AG04450 (cell line): ENCODE results near the gene DNAI7. TPM values are rescaled to one million over a fixed set of nuclear protein-coding genes. Genes with fewer than 3 reads are reported as not detected.
A peak's percentile ranks its signal among the peaks of the same experiment; 100 is the strongest.

Source experiments
- CTCF ChIA-PET: fragments of 300-600, 350-600 bp; formaldehyde crosslinking; extraction: SDS; loops from one replicate; lab custom pipeline; 2022; ENCODE audit warnings: antibody characterized with exemption, inconsistent platforms; lab: Charles Lee
- POLR2A ChIA-PET: fragments of 350-600 bp; formaldehyde crosslinking; extraction: SDS; loops from one replicate; lab custom pipeline; 2021; ENCODE audit warnings: antibody characterized with exemption, inconsistent platforms; lab: Yijun Ruan, JAX
- DNase-seq: peaks from one replicate; pipeline ENCODE4 v3.0.0-alpha.2; 2011; ENCODE audit warnings: low read depth, low spot score
- H3K27ac ChIP-seq: one replicate; pipeline ENCODE4 v1.5.1; 2012; ENCODE audit warnings: low read depth, low read length, control low read depth
- H3K27me3 ChIP-seq: one replicate; pipeline ENCODE4 v1.6.0; 2012; ENCODE audit warnings: low read length; ENCODE audit not compliant: control insufficient read depth, insufficient read depth
- H3K4me3 ChIP-seq: 2 replicates; pipeline ENCODE4 v1.5.1; 2011; ENCODE audit warnings: mild to moderate bottlenecking, low read depth, low read length, control low read depth
- H3K9me3 ChIP-seq: 2 replicates; pipeline ENCODE4 v1.5.1; 2012; ENCODE audit warnings: low read length; ENCODE audit not compliant: control insufficient read depth, insufficient read depth
- polyA plus RNA-seq: library from polyadenylated mRNA; depleted of rRNA; stranded (reverse); fragments of >200 nt; gene quantifications from 2 replicates; pipeline ENCODE4 v1.2.3, GENCODE V29; 2011
- TF ChIP-seq, protein P1 (sequence below): IDR thresholded peaks from 2 replicates; pipeline ENCODE4 v1.5.1; 2011; ENCODE audit warnings: low read depth, low read length, control low read depth, inconsistent platforms

DNAI7 gene
- polyA plus RNA-seq, 1 experiment: 0.26 TPM

DNA sequence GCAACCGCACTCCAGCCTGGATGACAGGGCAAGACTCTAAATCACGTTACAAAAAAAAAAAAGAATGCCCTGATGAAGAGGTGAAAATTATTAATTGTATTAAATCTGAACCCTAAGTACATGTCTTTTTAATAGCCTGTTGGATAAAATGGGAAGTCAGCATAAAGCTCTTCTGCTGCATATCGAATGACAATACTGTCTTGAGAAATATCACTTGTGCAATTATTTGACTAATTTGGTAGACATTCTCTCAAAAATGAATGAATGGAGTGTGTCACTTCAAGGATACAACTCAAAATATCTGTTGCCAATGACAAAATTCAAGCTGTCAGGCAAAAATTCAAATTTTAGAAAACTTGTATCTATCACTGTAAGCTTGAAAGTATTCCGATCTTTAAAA lies 38.9 kb downstream of the DNAI7 start:
- Histone ChIP-seq H3K9me3 (no peaks in the 10 kb centered on the region), H3K4me3 (no peak overlapping the region), H3K27ac (no peak overlapping the region), H3K27me3 (no peaks in the 10 kb centered on the region)
- ChIA-PET POLR2A (no interaction called here), CTCF (interaction anchor here (1.0 to 6.0 kb wide), 6 partner anchors 19 to 197 kb away, joined by 3 to 76 read pairs (median 5); no protein-coding TSS in a partner anchor)
- no peak for DNase-seq
- TF ChIP-seq, protein P1, sequence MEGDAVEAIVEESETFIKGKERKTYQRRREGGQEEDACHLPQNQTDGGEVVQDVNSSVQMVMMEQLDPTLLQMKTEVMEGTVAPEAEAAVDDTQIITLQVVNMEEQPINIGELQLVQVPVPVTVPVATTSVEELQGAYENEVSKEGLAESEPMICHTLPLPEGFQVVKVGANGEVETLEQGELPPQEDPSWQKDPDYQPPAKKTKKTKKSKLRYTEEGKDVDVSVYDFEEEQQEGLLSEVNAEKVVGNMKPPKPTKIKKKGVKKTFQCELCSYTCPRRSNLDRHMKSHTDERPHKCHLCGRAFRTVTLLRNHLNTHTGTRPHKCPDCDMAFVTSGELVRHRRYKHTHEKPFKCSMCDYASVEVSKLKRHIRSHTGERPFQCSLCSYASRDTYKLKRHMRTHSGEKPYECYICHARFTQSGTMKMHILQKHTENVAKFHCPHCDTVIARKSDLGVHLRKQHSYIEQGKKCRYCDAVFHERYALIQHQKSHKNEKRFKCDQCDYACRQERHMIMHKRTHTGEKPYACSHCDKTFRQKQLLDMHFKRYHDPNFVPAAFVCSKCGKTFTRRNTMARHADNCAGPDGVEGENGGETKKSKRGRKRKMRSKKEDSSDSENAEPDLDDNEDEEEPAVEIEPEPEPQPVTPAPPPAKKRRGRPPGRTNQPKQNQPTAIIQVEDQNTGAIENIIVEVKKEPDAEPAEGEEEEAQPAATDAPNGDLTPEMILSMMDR: no peak

DNA sequence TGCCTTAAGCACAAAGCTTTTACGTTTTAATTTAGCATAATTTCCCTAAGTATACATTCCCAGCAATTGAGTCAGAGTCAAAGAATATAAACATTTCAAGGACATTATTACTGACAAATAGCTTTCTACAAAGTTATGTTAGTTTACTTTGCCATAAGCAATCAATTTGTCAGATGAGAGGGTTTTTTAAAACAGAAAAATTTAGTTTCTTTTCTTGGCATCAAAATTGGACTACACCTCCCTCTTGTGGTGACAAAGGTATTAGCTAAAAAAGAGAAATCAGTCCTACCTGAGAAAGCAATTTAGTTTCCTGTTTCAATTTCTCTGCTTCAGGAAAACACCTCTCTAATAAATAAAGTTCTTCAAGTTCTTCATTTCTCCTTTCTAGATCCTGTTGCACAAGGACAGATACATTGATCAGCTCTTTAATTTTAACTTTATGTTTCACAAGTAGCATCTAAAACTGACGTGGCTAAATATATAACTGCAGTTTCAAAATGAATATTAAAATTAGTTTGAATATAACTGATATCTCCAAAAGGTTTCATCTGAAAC lies 39.9 kb downstream of the DNAI7 start:
- Histone ChIP-seq H3K27ac (no peak overlapping the region), H3K27me3 (no peaks in the 10 kb centered on the region), H3K9me3 (no peaks in the 10 kb centered on the region), H3K4me3 (no peak overlapping the region)
- peak; percentile 39 for DNase-seq
- TF ChIP-seq, protein P1: peak; percentile 70
- CTCF ChIA-PET: interaction anchor here (0.8 to 6.0 kb wide), 21 partner anchors 11 to 405 kb away, joined by 3 to 76 read pairs (median 4); partner anchors contain the start of genes BCAT1, DNAI7 and ETFRF1
- POLR2A ChIA-PET: interaction anchor here (0.7 to 1.2 kb wide), 3 partner anchors 40 to 233 kb away, joined by 3 to 4 read pairs (median 3); partner anchors contain the start of genes DNAI7 and ETFRF1

DNA sequence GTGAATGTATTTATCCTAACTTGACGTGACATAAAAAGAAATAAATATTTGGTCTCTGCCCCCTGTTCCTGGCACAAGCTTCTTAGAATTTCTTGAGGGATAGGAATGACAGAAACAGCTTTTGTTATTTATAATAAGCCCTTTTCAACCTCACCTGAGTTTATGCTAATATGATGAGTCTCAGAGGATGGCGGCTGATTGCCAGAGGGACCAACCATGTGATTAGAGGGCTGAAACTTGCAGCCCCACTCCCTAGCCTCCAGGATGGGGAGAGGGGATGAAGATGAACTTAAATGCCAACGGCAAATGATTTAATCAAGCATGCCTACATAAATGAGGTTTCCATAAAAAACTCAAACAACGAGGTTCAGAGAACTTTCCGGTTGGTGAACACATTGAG lies 42.9 kb downstream of the DNAI7 start:
- POLR2A ChIA-PET: interaction anchor here (0.6 to 1.3 kb wide), 3 partner anchors 9 to 153 kb away, joined by 3 to 7 read pairs (median 5); partner anchors contain the start of genes DNAI7 and ETFRF1
- no peak overlapping the region for H3K4me3 ChIP-seq
- H3K27me3 ChIP-seq: no peaks in the 10 kb centered on the region
- no peaks in the 10 kb centered on the region for H3K9me3 ChIP-seq
- TF ChIP-seq, protein P1: no peak
- no peak for DNase-seq
- CTCF ChIA-PET: interaction anchor here (0.7 to 6.0 kb wide), 6 partner anchors 44 to 285 kb away, joined by 3 to 76 read pairs (median 3); no protein-coding TSS in a partner anchor
- H3K27ac ChIP-seq: peak overlapping the region; percentile 77

DNA sequence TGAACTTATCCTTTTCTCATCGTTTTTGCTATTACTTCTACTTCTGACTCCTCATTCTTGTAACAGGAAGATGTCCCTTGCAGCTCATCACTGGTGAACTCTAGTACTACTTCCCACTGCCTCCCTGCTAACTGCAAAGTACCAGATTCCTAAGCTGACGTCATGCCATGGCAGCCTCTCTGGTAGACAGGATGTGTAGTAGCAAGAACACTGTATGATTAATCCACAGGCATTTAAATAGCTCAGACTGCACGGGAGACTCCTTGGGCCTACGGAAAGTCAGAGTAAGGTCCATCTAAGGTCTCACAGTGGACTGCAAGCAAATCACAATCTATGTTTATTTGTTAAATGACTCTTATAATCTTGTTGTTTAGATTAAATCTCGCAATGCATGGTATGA lies 43.5 kb downstream of the DNAI7 start:
- H3K27me3 ChIP-seq: no peaks in the 10 kb centered on the region
- no peak overlapping the region for H3K4me3 ChIP-seq
- no peaks in the 10 kb centered on the region for H3K9me3 ChIP-seq
- CTCF ChIA-PET: interaction anchor here (0.7 to 6.0 kb wide), 6 partner anchors 45 to 285 kb away, joined by 3 to 76 read pairs (median 3); no protein-coding TSS in a partner anchor
- TF ChIP-seq, protein P1: no peak
- POLR2A ChIA-PET: interaction anchor here (0.6 to 1.3 kb wide), 4 partner anchors 9 to 232 kb away, joined by 3 to 7 read pairs (median 4); partner anchors contain the start of genes DNAI7 and ETFRF1
- H3K27ac ChIP-seq: peak overlapping the region; percentile 77
- peak; percentile 98 for DNase-seq

DNA sequence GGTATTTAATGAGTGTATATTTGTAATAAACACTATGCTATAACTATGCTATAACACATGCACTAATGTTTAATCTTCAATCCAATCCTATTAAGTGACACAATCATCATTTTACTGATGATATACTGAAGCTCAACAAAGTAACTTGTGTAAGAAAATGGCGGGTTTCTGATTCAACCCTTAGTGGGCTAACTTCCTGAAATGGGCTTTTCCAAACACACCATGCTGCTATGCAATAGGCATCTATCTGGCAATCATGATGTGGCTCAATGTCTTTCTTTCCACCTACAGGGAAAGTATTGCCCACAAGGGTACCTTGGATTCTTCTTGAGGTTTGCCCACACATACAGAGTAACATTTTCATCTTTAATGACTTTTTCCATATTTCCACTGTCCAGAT lies 48.3 kb downstream of the DNAI7 start:
- no peak overlapping the region for H3K27ac ChIP-seq
- TF ChIP-seq, protein P1: no peak

More for the DNA sequence above, 48.3 kb downstream of the DNAI7 start:
- POLR2A ChIA-PET: no interaction called here
- Histone ChIP-seq H3K4me3 (no peak overlapping the region), H3K27me3 (no peaks in the 10 kb centered on the region), H3K9me3 (no peaks in the 10 kb centered on the region)
- no peak for DNase-seq
- CTCF ChIA-PET: no interaction called here
